IMR-90 (cell line): ENCODE data around the gene ZNF746.

Experiments used
- CEBPB ChIP-seq: IDR thresholded peaks from 2 replicates; pipeline ENCODE4 v1.6.1; 2012; ENCODE audit warnings: low read depth, low read length, improper control_type of control experiment
- MAFK ChIP-seq: IDR thresholded peaks from 2 replicates; pipeline ENCODE4 v1.6.1; 2012; ENCODE audit warnings: low read depth, low read length, improper control_type of control experiment
- MAZ ChIP-seq: IDR thresholded peaks from 2 replicates; pipeline ENCODE4 v1.6.1; 2012; ENCODE audit warnings: low read depth, mild to moderate bottlenecking, low read length, improper control_type of control experiment, moderate library complexity, borderline replicate concordance
- MXI1 ChIP-seq: IDR thresholded peaks from 2 replicates; pipeline ENCODE4 v1.6.1; 2012; ENCODE audit warnings: low read depth, mild to moderate bottlenecking, low read length, moderate library complexity, borderline replicate concordance
- POLR2A ChIP-seq: IDR thresholded peaks from 2 replicates; pipeline ENCODE4 v1.6.1; 2012; ENCODE audit warnings: mild to moderate bottlenecking, low read depth, low read length
- RAD21 ChIP-seq: IDR thresholded peaks from 2 replicates; pipeline ENCODE4 v1.6.1; 2012; ENCODE audit warnings: low read length, improper control_type of control experiment
- RCOR1 ChIP-seq: IDR thresholded peaks from 2 replicates; pipeline ENCODE4 v1.6.1; 2012; ENCODE audit warnings: mild to moderate bottlenecking, low read length, improper control_type of control experiment; ENCODE audit not compliant: insufficient replicate concordance
- SMC3 ChIP-seq: fragments of 150-350 bp; IDR thresholded peaks from 2 replicates; pipeline ENCODE4 v1.6.1; 2016; ENCODE audit warnings: low read depth, mild to moderate bottlenecking, antibody characterized with exemption, low read length, moderate library complexity
- TF ChIP-seq, protein P1 (sequence below): conservative IDR thresholded peaks from 2 replicates; pipeline ENCODE4 v1.5.1; 2012; ENCODE audit warnings: mild to moderate bottlenecking, low read depth, low read length, improper control_type of control experiment
- TF ChIP-seq, protein P2 (sequence below): fragments of 150-350 bp; IDR thresholded peaks from 2 replicates; pipeline ENCODE4 v1.6.1; 2016; ENCODE audit warnings: low read depth, mild to moderate bottlenecking, low read length, moderate library complexity, borderline replicate concordance
- TF ChIP-seq, protein P3 (sequence below): fragments of 150-350 bp; IDR thresholded peaks from 2 replicates; pipeline ENCODE4 v1.6.1; 2017; ENCODE audit warnings: mild to moderate bottlenecking, antibody characterized with exemption, low read length, low read depth

DNA sequence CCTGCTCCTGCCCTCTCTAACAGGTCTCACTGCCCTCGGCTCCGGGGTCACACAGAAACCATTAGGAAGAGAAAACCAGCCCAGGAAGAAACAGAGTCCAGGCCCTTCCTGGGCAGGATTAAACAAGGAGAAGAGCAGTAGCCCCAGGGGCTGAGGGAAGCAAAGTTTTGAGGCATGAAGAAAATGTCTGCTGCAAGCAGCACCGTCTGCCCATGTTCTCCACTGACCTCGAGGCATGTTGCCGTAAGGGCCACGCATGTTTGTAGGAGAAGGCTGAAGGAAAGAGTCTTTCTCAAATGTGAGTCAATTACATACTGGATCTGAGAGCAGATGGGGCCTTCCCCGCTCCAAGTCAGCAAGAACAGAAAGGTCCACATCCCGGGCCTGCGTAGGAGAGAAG, 4.2 kb downstream of the ZNF746 start:
- TF ChIP-seq POLR2A: no peak
- TF ChIP-seq, protein P1, sequence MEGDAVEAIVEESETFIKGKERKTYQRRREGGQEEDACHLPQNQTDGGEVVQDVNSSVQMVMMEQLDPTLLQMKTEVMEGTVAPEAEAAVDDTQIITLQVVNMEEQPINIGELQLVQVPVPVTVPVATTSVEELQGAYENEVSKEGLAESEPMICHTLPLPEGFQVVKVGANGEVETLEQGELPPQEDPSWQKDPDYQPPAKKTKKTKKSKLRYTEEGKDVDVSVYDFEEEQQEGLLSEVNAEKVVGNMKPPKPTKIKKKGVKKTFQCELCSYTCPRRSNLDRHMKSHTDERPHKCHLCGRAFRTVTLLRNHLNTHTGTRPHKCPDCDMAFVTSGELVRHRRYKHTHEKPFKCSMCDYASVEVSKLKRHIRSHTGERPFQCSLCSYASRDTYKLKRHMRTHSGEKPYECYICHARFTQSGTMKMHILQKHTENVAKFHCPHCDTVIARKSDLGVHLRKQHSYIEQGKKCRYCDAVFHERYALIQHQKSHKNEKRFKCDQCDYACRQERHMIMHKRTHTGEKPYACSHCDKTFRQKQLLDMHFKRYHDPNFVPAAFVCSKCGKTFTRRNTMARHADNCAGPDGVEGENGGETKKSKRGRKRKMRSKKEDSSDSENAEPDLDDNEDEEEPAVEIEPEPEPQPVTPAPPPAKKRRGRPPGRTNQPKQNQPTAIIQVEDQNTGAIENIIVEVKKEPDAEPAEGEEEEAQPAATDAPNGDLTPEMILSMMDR: no peak
- TF ChIP-seq, protein P2, sequence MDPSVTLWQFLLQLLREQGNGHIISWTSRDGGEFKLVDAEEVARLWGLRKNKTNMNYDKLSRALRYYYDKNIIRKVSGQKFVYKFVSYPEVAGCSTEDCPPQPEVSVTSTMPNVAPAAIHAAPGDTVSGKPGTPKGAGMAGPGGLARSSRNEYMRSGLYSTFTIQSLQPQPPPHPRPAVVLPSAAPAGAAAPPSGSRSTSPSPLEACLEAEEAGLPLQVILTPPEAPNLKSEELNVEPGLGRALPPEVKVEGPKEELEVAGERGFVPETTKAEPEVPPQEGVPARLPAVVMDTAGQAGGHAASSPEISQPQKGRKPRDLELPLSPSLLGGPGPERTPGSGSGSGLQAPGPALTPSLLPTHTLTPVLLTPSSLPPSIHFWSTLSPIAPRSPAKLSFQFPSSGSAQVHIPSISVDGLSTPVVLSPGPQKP: no peak
- TF ChIP-seq RAD21: no peak
- TF ChIP-seq RCOR1: no peak
- TF ChIP-seq MAZ: no peak
- TF ChIP-seq CEBPB: no peak
- no peak for TF ChIP-seq MAFK
- TF ChIP-seq, protein P3, sequence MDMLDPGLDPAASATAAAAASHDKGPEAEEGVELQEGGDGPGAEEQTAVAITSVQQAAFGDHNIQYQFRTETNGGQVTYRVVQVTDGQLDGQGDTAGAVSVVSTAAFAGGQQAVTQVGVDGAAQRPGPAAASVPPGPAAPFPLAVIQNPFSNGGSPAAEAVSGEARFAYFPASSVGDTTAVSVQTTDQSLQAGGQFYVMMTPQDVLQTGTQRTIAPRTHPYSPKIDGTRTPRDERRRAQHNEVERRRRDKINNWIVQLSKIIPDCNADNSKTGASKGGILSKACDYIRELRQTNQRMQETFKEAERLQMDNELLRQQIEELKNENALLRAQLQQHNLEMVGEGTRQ: no peak
- no peak for TF ChIP-seq SMC3
- TF ChIP-seq MXI1: no peak
